Skeletal muscle tissue (tissue), 4 donors: ENCODE results near the gene DOCK4. TPM values are rescaled to one million over a fixed set of nuclear protein-coding genes. Genes with fewer than 3 reads are reported as not detected.
A peak's percentile ranks its signal among the peaks of the same experiment; 100 is the strongest.

Source experiments
- H3K27ac ChIP-seq: one replicate; pipeline ENCODE4 v1.7.0; 2013; ENCODE audit warnings: mild to moderate bottlenecking, low read depth, low read length, inconsistent platforms
- H3K27me3 ChIP-seq, 3 donors: one replicate each; pipeline ENCODE4 v1.7.0; 2013; ENCODE audit warnings: low read length in 3 of 3; ENCODE audit not compliant: control insufficient read depth in 3 of 3, insufficient read depth in 3 of 3
- H3K36me3 ChIP-seq, 3 donors: one replicate each; pipeline ENCODE4 v1.7.0; 2013; ENCODE audit warnings: low read length in 3 of 3; ENCODE audit not compliant: control insufficient read depth in 3 of 3, insufficient read depth in 3 of 3
- H3K4me1 ChIP-seq, 3 donors: one replicate each; pipeline ENCODE4 v1.7.0; 2013; ENCODE audit warnings: low read length in 3 of 3, mild to moderate bottlenecking in 3 of 3; ENCODE audit not compliant: control insufficient read depth in 3 of 3, insufficient read depth in 3 of 3
- H3K4me3 ChIP-seq, 3 donors: one replicate each; pipeline ENCODE4 v1.7.0; 2013; ENCODE audit warnings: low read length in 3 of 3
- H3K9ac ChIP-seq, 3 donors: one replicate each; pipeline ENCODE4 v1.7.0; 2013; ENCODE audit warnings: low read length in 3 of 3, mild to moderate bottlenecking in 3 of 3, moderate library complexity in 2 of 3, low read depth in 1 of 3
- H3K9me3 ChIP-seq, 3 donors: one replicate each; pipeline ENCODE4 v1.7.0; 2013; ENCODE audit warnings: low read length in 3 of 3; ENCODE audit not compliant: control insufficient read depth in 3 of 3
- total RNA-seq: library from RNA; depleted of rRNA; stranded (reverse); fragments of >200 nt; gene quantifications from one replicate; pipeline ENCODE4 v1.2.3, GENCODE V29; 2014
- donor health status: Osteomylitis.

The DOCK4 gene
- total RNA-seq, 1 donor from 2014 or later: 24.5 TPM

GRCh38 chr7:111990643-111991042, 215.6 kb downstream of the DOCK4 start:
- Histone ChIP-seq H3K36me3 (peaks cover 0 to 11% (median 2%) of the 10 kb centered on the region in 3 donors), H3K9ac (no peak overlapping the region), H3K27me3 (no peaks in the 10 kb centered on the region), H3K27ac (no peak overlapping the region), H3K4me1 (peaks cover 0 to 8% (median 0%) of the 10 kb centered on the region in 3 donors), H3K4me3 (no peak overlapping the region), H3K9me3 (no peaks in the 10 kb centered on the region)

GRCh38 chr7:111987886-111988285, 218.3 kb downstream of the DOCK4 start:
- H3K9ac ChIP-seq: no peak overlapping the region
- no peak overlapping the region for H3K4me3 ChIP-seq
- no peaks in the 10 kb centered on the region for H3K9me3 ChIP-seq
- peaks cover 0 to 12% (median 2%) of the 10 kb centered on the region in 3 donors for H3K36me3 ChIP-seq
- H3K27me3 ChIP-seq: no peaks in the 10 kb centered on the region
- peak overlapping the region; percentile 29 for H3K27ac ChIP-seq
- H3K4me1 ChIP-seq: peaks cover 0 to 8% (median 0%) of the 10 kb centered on the region in 3 donors

GRCh38 chr7:111987115-111987826, 218.9 kb downstream of the DOCK4 start:
- Histone ChIP-seq H3K9ac (no peak overlapping the region), H3K4me1 (peaks cover 0 to 8% (median 0%) of the 10 kb centered on the region in 3 donors), H3K36me3 (peaks cover 0 to 12% (median 2%) of the 10 kb centered on the region in 3 donors), H3K27ac (peak overlapping the region; percentile 29), H3K4me3 (no peak overlapping the region), H3K9me3 (no peaks in the 10 kb centered on the region), H3K27me3 (no peaks in the 10 kb centered on the region)

GRCh38 chr7:111986601-111987000, 219.6 kb downstream of the DOCK4 start:
- Histone ChIP-seq H3K27me3 (no peaks in the 10 kb centered on the region), H3K4me1 (peaks cover 0 to 8% (median 0%) of the 10 kb centered on the region in 3 donors), H3K36me3 (peaks cover 0 to 12% (median 2%) of the 10 kb centered on the region in 3 donors), H3K27ac (no peak overlapping the region), H3K4me3 (no peak overlapping the region), H3K9ac (no peak overlapping the region), H3K9me3 (no peaks in the 10 kb centered on the region)

GRCh38 chr7:111985798-111986197, 220.4 kb downstream of the DOCK4 start:
- Histone ChIP-seq H3K4me1 (peaks cover 0 to 8% (median 0%) of the 10 kb centered on the region in 3 donors), H3K4me3 (no peak overlapping the region), H3K27ac (no peak overlapping the region), H3K9ac (no peak overlapping the region), H3K27me3 (no peaks in the 10 kb centered on the region), H3K9me3 (no peaks in the 10 kb centered on the region), H3K36me3 (peaks cover 0 to 12% (median 2%) of the 10 kb centered on the region in 3 donors)

GRCh38 chr7:111982804-111983203, 223.4 kb downstream of the DOCK4 start:
- Histone ChIP-seq H3K4me1 (peaks cover 0 to 5% (median 0%) of the 10 kb centered on the region in 3 donors), H3K36me3 (peaks cover 0 to 9% (median 4%) of the 10 kb centered on the region in 3 donors), H3K4me3 (no peak overlapping the region), H3K27ac (no peak overlapping the region), H3K9ac (no peak overlapping the region), H3K9me3 (no peaks in the 10 kb centered on the region), H3K27me3 (no peaks in the 10 kb centered on the region)

GRCh38 chr7:111982133-111982532, 224.1 kb downstream of the DOCK4 start:
- H3K36me3 ChIP-seq: peaks cover 0 to 10% (median 4%) of the 10 kb centered on the region in 3 donors
- H3K4me1 ChIP-seq: no peaks in the 10 kb centered on the region
- no peaks in the 10 kb centered on the region for H3K9me3 ChIP-seq
- no peak overlapping the region for H3K4me3 ChIP-seq
- no peaks in the 10 kb centered on the region for H3K27me3 ChIP-seq
- H3K9ac ChIP-seq: no peak overlapping the region
- no peak overlapping the region for H3K27ac ChIP-seq

GRCh38 chr7:111980725-111981124, 225.5 kb downstream of the DOCK4 start:
- Histone ChIP-seq H3K9me3 (no peaks in the 10 kb centered on the region), H3K4me3 (no peak overlapping the region), H3K9ac (no peak overlapping the region), H3K4me1 (no peaks in the 10 kb centered on the region), H3K36me3 (peaks cover 0 to 8% (median 4%) of the 10 kb centered on the region in 3 donors), H3K27me3 (no peaks in the 10 kb centered on the region), H3K27ac (no peak overlapping the region)

- peaks cover 0 to 8% (median 8%) of the 10 kb centered on the region in 3 donors for H3K36me3 ChIP-seq
- no peak overlapping the region for H3K4me3 ChIP-seq
- no peak overlapping the region for H3K27ac ChIP-seq
- no peaks in the 10 kb centered on the region for H3K9me3 ChIP-seq
- no peak overlapping the region for H3K9ac ChIP-seq
- H3K4me1 ChIP-seq: no peaks in the 10 kb centered on the region
- no peaks in the 10 kb centered on the region for H3K27me3 ChIP-seq
Observed at GRCh38 chr7:111975346-111975745, 230.9 kb downstream of the DOCK4 start.

- Histone ChIP-seq H3K4me3 (no peak overlapping the region), H3K27ac (no peak overlapping the region), H3K9ac (no peak overlapping the region), H3K4me1 (no peaks in the 10 kb centered on the region), H3K36me3 (no peaks in the 10 kb centered on the region), H3K9me3 (no peaks in the 10 kb centered on the region), H3K27me3 (no peaks in the 10 kb centered on the region)
Observed at GRCh38 chr7:111960984-111961383, 245.2 kb downstream of the DOCK4 start.
